ENCODE results near the gene ANKRD53.

The ANKRD53 gene

DNA sequence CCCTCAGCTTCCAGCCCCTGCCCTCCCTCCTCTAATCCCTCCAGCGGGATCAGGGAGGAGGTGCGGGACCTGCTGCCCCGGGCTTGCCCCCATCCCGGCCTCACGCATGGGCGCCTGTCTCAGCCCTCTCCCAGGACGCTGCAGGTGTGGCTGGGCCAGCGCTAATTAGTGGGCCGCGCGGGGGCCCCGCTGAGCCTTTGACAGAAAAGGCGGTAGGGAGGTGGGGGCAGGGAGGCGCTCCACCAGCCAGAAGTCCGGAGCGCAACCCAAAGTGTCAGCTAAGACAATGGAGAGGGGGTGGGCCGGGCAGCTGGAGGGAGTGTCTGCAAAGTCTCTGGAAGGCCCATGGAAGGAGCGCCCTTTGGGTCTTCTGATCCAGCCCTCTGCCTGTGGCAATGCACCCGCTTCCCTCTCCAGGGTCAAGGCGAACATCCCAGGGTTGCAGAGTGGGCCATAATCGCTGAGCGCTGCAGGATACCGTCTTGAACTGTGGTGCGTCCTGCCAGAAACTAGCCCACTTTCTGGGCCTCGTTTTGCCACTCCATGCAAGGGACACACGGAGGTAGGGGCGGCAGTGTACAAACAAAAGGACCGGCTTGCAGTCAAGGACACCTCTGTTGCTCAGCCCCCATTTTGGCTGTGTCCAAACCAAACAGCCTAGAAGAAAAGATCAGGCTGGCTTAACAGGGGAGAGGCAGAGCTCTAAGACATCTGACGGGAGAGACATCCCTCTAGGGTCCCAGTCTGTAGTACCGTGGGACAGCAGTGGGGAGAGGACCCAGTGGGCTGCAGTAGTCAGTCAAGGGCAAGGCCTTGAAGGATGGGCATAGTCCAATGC, 39.2 kb upstream of the ANKRD53 start:
- no peak for TF ChIP-seq JUND (IDR thresholded peaks at IDR 0.05; ENCODE audit: low read depth)
- in situ Hi-C loops (cut with HindIII; ENCODE audit: low pct_unique_long_range_greater_than_20kb, low sequenced_read_pairs), result no loop called here
- no peak for DNase-seq (ENCODE audit: low read depth in 1 of 2, low spot score in 1 of 2)

- TF ChIP-seq JUND (IDR thresholded peaks at IDR 0.05; ENCODE audit: low read depth), result no peak
- no peak for DNase-seq (ENCODE audit: low read depth in 1 of 2, low spot score in 1 of 2)
- in situ Hi-C loops (cut with HindIII; ENCODE audit: low pct_unique_long_range_greater_than_20kb, low sequenced_read_pairs), result no loop called here
These were observed 38.4 kb upstream of the ANKRD53 start for GRCh38 chr2:70939839-70940580.

DNA sequence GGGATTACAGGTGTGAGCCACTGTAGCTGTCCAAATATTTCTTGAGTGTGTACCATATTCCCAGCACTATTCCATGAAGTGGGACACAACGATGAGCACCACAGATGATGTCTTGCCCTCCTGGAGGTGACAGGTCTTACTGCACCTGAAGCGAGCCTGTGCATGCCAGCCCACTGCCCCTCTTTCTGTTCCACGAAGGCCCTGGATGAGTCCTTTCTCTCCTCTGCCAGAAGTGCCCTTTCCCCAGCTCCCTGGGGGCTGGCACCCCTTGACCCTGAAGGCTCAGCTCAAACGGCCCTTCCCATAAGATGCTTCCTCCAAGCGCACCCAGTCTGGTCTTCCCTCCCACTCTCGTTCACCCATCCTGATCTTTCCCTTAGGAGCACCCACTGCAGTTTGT, 37.2 kb upstream of the ANKRD53 start:
- DNase-seq (ENCODE audit: low read depth in 1 of 2, low spot score in 1 of 2), result no peak
- in situ Hi-C loops (cut with HindIII; ENCODE audit: low pct_unique_long_range_greater_than_20kb, low sequenced_read_pairs), result no loop called here
- TF ChIP-seq JUND (IDR thresholded peaks at IDR 0.05; ENCODE audit: low read depth), result no peak

DNA sequence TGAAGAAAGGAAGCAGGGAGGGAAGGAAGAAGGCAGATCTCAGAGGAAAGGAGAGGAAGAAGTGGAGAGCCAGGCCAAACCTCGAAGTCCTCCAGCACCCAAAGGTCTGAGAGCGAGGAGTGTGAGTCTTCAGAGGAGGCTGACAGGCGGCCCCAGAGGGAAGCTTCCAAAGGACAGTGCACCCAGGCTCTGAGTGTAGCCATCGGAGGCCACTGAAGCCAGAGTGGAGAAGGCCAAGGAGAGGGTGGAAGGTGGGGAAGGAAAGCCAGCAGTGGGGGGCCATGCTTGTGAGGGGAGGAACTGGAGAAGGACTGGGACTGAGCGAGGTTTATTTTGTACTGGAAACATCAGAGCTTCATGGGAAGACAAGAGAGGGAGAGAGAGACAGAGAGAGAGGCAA, 36.7 kb upstream of the ANKRD53 start:
- DNase-seq (ENCODE audit: low read depth in 1 of 2, low spot score in 1 of 2), result no peak
- no peak for TF ChIP-seq JUND (IDR thresholded peaks at IDR 0.05; ENCODE audit: low read depth)
- in situ Hi-C loops (cut with HindIII; ENCODE audit: low pct_unique_long_range_greater_than_20kb, low sequenced_read_pairs), result no loop called here

DNA sequence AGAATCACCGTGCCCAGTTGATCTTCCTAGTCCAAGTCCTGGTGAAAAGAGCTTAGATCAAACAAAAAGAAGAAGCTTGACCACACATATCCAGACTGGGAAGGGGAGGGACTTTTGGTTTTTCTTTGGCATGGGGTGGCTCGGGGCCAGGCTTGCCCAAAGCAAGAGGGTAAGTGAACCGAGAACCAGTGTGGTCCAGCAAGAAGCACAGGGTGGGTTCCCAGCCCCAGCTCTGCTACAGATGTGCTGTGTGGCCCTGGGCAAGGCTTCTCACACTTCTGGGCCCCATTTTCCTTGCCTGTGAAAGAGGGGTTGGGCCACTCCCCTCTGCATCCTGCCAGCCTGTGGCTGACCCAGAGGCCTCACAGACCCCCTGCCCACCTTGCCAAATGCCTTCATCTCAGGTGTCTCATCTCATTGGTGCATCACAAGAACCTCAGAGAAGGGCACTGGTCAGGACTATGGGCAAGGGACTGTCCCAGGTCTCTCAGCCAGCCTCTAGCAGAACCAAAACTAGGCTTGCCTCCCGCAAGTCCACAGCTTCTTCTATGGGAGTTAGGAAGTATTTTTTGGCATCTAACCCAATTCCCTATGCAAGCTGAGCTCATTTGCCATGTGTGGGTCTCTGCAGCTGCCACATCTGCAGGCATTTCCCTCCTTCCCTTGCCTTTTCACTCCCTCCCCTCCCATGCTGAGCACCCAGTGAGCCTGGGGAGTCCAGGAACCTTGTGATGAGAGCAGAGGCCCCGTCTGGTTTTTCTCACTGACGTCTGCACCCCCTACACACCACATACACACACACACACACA, 35.8 kb upstream of the ANKRD53 start:
- no peak for DNase-seq (ENCODE audit: low read depth in 1 of 2, low spot score in 1 of 2)
- in situ Hi-C loops (cut with HindIII; ENCODE audit: low pct_unique_long_range_greater_than_20kb, low sequenced_read_pairs), result no loop called here
- TF ChIP-seq JUND (IDR thresholded peaks at IDR 0.05; ENCODE audit: low read depth), result no peak

DNA sequence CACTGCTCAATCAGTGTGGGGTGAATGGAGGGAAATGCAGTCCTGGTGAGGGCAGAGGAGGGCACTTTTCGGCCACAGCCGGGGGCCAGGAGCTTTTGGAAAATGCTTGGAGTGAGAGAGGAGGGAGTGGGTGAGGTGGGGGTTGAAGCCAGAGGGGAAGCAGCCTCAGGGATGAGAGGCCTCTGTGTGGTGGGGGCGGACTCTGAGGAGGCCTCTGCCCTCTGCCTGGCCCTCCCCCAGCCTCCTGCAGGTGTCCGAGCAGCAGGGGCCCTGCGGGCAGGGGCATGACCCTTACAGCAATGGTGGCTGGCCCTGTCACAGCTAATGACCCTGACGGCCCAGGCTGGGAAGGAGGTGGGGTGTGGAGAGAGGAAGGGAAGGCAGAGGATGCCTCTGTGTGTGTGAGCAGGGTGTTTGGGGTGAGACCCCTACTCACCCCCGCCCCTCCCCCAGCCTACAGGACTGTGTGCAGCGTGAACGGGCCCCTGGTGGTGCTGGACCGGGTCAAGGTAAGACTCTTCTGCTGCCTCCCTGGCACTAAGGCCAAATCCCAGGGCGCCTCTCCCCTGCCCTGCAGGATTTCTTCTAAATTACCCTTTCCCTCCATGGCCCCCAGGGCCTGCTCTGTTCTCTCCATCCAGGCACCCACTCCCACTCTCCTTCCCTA, 35.1 kb upstream of the ANKRD53 start:
- in situ Hi-C loops (cut with HindIII; ENCODE audit: low pct_unique_long_range_greater_than_20kb, low sequenced_read_pairs), result no loop called here
- no peak for DNase-seq (ENCODE audit: low read depth in 1 of 2, low spot score in 1 of 2)
- TF ChIP-seq JUND (IDR thresholded peaks at IDR 0.05; ENCODE audit: low read depth), result no peak

GRCh38 chr2:70944111-70944690, 34.2 kb upstream of the ANKRD53 start:
- in situ Hi-C loops (cut with HindIII; ENCODE audit: low pct_unique_long_range_greater_than_20kb, low sequenced_read_pairs), result no loop called here
- no peak for TF ChIP-seq JUND (IDR thresholded peaks at IDR 0.05; ENCODE audit: low read depth)
- DNase-seq (ENCODE audit: low read depth in 1 of 2, low spot score in 1 of 2), result no peak

- in situ Hi-C loops (cut with HindIII; ENCODE audit: low pct_unique_long_range_greater_than_20kb, low sequenced_read_pairs), result no loop called here
- no peak for TF ChIP-seq JUND (IDR thresholded peaks at IDR 0.05; ENCODE audit: low read depth)
- peak; percentile 23 to 56 for DNase-seq (ENCODE audit: low read depth in 1 of 2, low spot score in 1 of 2)
These were observed 31.5 kb upstream of the ANKRD53 start for GRCh38 chr2:70946832-70947442.

DNA sequence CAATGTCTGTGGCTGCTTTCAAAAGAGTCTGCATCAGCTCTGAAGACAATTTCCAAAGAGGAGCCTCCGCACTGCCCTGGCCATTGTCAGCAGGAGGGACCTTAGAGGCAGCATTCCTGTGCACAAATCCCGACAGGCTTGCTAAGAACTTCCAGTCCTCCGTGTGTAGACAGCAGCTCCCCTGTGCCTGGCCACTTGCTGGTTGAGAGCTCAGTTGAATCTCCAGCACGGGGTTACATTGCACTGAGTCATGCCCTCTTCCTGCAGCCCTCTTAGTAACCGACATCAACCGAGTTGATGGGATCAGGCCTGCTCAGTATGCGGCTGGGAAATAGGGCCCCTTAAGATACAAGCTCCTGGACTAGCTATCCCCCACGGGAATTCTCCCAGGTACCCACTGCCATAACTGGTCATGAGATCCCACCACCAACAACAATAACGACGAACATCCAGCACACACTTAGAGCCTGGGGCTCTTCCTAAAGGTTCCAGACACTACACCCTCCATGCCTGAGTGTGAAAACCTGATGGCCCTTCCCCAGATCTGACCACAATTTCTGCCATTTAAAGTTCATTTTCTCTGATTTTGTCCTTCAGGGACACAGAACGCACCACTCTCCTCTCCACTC, 30.8 kb upstream of the ANKRD53 start:
- in situ Hi-C loops (cut with HindIII; ENCODE audit: low pct_unique_long_range_greater_than_20kb, low sequenced_read_pairs), result no loop called here
- no peak for DNase-seq (ENCODE audit: low read depth in 1 of 2, low spot score in 1 of 2)
- TF ChIP-seq JUND (IDR thresholded peaks at IDR 0.05; ENCODE audit: low read depth), result no peak

GRCh38 chr2:70948337-70949003, 30.0 kb upstream of the ANKRD53 start:
- DNase-seq (ENCODE audit: low read depth in 1 of 2, low spot score in 1 of 2), result peak; percentile 56 to 61
- in situ Hi-C loops (cut with HindIII; ENCODE audit: low pct_unique_long_range_greater_than_20kb, low sequenced_read_pairs), result no loop called here
- TF ChIP-seq JUND (IDR thresholded peaks at IDR 0.05; ENCODE audit: low read depth), result no peak

DNA sequence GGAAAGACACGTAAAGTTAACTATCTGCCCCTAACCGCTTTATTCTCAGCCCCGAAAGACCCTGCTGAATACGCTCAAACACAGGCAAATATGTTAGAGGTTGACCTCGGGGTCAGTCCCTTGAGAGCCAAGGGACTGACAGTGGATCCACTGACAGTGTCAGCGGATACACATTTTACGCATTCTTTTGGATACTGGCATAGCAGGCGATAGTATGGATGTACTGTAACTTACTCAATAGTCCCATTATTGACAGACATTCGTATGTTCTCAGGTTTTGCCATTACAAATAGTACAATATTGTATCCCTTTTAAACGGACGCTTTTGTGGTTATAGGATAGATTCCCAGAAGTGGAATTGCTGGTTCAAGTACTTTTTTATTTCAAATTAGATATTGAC, 29.3 kb upstream of the ANKRD53 start:
- no peak for TF ChIP-seq JUND (IDR thresholded peaks at IDR 0.05; ENCODE audit: low read depth)
- no peak for DNase-seq (ENCODE audit: low read depth in 1 of 2, low spot score in 1 of 2)
- in situ Hi-C loops (cut with HindIII; ENCODE audit: low pct_unique_long_range_greater_than_20kb, low sequenced_read_pairs), result no loop called here

Data from T47D (cell line).